GM21737 (cell line): ENCODE measurements around the gene RADIL.

Experiments used
- ATAC-seq: cut with Tn5 transposase; IDR thresholded peaks from one replicate; pipeline ENCODE4 v1.9.1; 2021; ENCODE audit warnings: mild to moderate bottlenecking, moderate library complexity; ENCODE audit not compliant: unreplicated experiment

The RADIL gene

DNA sequence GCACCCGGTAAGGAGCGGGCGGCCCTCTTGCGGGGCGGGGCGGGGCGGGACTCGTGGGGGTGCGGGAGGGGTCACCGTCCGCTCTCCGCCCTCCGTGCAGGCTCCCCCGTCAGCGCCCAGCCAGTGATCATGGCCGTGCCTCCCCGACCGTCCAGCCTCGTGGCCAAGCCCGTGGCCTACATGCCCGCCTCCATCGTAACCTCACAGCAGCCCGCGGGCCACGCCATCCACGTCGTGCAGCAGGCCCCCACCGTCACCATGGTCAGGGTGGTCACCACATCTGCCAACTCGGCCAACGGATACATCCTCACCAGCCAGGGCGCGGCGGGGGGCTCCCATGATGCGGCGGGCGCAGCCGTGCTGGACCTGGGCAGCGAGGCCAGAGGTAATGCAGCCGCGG lies 124.3 kb downstream of the RADIL start:
- no peak for ATAC-seq

DNA sequence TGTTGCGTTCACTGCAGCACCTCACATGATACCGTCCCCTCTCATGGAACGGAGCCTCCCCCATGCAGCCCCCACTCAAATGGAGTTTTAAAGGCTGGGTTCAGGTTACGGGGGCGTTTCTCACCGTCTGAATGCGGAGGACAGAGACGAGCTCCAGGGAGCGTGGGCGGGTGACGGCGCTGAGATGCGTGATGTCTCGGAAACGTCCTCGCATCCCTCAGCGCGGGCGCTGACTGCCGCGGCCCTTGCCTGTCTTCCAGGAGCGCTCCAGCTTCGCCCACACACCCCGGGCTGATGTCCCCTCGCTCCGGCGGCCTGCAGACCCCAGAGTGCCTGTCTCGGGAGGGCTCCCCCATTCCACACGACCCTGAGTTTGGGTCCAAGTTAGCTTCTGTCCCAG lies 124.7 kb downstream of the RADIL start:
- ATAC-seq, result no peak

- no peak for ATAC-seq
Observed at GRCh38 chr7:4758111-4758510, 125.4 kb downstream of the RADIL start.

DNA sequence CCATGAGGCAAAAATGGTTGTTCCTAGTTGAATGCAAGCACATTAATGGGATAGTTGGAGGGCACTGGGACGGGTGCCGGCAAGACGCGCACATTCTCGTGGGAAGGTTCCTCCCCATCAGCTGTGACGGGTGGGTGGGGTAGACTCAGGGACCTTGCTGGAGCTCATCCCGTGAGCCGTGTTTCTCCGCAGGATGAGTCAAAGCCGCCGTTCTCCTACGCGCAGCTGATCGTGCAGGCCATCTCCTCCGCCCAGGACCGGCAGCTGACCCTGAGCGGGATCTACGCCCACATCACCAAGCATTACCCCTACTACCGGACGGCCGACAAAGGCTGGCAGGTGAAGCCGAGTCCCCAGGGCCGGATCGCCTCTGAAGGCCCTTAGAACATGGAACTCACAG lies 128.5 kb downstream of the RADIL start:
- no peak for ATAC-seq

DNA sequence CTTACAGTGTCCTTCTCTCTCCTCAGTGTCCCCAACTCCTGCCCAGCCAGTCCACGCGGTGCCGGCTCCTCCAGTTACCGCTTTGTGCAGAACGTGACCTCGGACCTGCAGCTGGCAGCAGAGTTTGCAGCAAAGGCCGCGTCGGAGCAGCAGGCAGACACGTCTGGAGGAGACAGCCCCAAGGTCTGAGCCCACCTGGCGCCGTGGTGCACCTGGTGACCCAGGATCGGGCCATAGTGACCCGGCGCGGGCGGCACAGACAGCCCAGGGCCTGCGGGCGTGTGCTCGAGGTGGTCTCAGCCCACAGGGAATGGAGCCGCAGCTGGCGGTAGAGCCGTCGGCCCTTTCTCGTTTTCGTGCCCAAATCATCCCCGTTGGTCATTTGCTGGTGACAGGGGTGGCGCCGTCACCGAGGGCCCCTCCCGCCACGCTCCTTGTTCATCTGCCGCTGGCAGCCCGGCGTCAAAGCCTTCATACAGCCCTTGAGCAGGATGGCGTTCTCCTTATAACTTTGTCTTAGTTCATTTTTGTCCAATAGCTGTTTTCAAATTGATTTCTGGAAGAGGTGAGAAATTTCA lies 129.0 kb downstream of the RADIL start:
- no peak for ATAC-seq

DNA sequence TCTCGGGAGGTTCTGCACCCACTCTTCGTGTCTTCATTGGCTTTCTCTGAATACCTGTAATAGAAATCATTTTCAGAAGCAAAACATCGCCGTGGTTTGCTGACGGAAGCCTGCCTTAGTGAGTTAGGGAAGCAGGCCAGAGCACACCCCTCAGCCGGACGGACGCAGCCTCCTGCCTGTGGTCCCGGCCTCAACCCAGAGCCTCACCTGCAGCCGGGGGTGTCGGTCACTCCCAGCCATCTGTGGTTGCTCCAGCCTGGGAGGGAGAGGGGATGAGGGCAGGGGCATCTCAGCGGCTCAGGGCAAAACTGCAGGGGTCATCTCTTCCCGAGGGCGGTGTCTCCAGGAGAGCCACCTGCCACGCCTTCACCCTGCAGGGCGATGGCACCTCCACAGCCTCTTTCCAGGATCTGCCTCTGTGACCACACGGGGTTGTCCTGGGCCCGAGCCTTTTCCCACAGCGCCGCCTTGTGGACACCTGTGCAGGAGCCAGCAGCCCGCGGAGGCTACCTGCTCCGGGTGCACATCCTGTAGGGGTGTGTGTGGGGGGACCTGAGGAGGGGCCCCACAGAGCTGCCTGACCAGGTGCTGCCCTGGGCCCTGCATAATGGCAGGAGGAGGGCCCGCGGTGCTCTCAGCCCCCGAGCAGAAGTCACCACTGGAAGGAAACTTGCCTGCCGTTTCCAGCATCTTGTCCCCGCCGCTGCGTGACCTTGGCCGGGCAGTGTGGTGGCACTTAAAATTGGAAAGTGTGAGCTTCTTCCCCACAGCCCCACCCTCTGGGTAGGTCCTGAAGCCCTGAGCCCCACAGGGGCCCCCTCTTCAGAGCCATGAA lies 129.7 kb downstream of the RADIL start:
- ATAC-seq, result peak; percentile 67

DNA sequence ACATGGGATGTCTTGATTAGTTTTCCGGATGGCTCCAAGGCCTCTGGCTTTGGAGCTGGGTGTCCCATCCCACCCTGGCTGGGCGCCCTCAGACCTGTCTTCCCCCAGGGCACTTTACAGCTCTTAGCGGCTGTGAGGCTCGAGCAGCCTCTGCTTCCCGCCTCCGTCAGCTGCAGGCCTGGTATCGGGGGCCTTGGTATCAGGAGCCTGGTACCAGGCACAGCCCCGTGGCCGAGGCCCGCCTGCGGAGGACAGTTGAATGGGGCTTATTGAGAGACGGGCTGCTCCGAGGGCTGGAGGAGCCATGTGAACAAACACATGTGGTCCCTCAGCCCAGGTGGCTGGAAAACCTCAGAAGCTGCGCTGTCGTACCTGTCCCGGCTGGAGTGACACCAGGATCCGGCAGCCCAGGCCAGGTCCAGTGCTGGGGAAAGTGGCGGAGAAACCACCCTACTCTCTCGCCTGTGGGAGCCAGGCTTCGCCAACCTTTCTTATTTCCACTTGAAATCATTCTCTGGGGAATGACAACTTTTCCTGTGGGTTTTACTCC lies 132.0 kb downstream of the RADIL start:
- ATAC-seq, result no peak

DNA sequence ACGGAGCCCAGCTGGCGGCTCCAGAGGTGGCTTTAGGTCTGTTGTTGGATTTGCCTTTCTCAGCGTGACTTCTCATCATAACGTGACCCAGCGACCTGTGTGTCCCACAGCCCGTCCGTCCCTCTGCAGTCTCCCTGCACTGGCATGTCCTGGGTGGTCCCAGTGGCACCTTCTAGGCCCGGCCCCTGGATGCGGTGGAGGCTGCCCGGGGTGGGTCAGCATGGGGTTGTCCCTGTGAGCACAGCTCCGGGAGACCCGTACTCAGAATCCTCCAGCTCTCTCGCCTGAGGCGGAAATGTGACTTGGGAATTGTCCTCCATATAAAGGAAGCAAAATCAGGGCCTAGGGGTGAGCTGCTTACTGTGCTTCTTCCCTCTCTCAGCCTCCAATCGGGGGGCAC lies 133.7 kb downstream of the RADIL start:
- no peak for ATAC-seq

DNA sequence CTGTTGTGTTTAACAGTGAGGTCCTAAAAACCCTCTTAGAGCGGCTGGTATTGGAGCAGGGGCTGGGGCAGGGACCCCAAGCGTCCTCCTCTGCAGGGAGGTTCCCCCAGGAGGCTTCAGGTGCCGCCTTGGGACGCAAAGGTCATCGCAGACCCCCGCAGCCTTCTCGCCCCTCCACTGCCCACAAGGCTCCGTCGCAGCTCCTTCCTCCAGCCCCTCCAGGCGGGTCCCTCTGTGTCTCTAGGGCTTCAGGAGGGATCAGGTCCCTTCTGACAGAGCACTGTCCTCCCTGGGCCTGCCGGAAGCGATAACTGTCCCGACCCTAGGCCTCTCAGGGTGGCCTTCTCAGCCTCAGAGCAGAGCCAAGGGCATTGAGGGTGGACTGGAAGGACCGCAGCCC lies 134.2 kb downstream of the RADIL start:
- no peak for ATAC-seq
